Progenitor cell of endocrine pancreas (in vitro differentiated cells): ENCODE results near the gene SYDE1. TPM values are rescaled to one million over a fixed set of nuclear protein-coding genes. Genes with fewer than 3 reads are reported as not detected.

ENCODE experiments used
- DNase-seq: peaks from one replicate; pipeline ENCODE4 v3.0.0; 2021; ENCODE audit warnings: low spot score; ENCODE audit not compliant: unreplicated experiment
- H3K27ac Mint-ChIP-seq: 2 replicates; pipeline ENCODE4 v1.8.0; 2021; ENCODE audit warnings: mild to moderate bottlenecking, moderate library complexity, mixed read lengths
- H3K27me3 Mint-ChIP-seq: 2 replicates; pipeline ENCODE4 v1.8.0; 2021; ENCODE audit warnings: mixed read lengths
- H3K36me3 Mint-ChIP-seq: 2 replicates; pipeline ENCODE4 v1.8.0; 2022; ENCODE audit warnings: mixed read lengths; ENCODE audit not compliant: insufficient read depth
- H3K4me1 Mint-ChIP-seq: 2 replicates; pipeline ENCODE4 v1.8.0; 2021; ENCODE audit warnings: low read depth, mixed read lengths
- H3K4me3 Mint-ChIP-seq: 2 replicates; pipeline ENCODE4 v1.8.0; 2021; ENCODE audit warnings: low read depth, mild to moderate bottlenecking, moderate library complexity, mixed read lengths
- H3K9me3 Mint-ChIP-seq: 2 replicates; pipeline ENCODE4 v1.8.0; 2021; ENCODE audit warnings: low read depth, mixed read lengths
- CTCF ChIP-seq: fragments of 200-600 bp; sonication (generic); IDR thresholded peaks from one replicate; pipeline ENCODE4 v1.5.0; 2021; ENCODE audit warnings: antibody characterized with exemption, mild to moderate bottlenecking; ENCODE audit not compliant: unreplicated experiment
- total RNA-seq: library from RNA; stranded (reverse); gene quantifications from 2 replicates; pipeline ENCODE4 v1.2.1, GENCODE V29; 2021

The SYDE1 gene
- total RNA-seq, 1 donor from 2014 or later: 5.7 TPM

GRCh38 chr19:15129856-15130585 is 22.8 kb downstream of the SYDE1 start:
- Mint-ChIP-seq H3K9me3 (no peaks in the 10 kb centered on the region), H3K4me3 (no peak overlapping the region), H3K4me1 (no peaks in the 10 kb centered on the region), H3K27me3 (peaks cover 3% of the 10 kb centered on the region), H3K36me3 (no peaks in the 10 kb centered on the region), H3K27ac (no peak overlapping the region)
- no peak for DNase-seq
- TF ChIP-seq CTCF: no peak

GRCh38 chr19:15136234-15136954 is 29.2 kb downstream of the SYDE1 start:
- TF ChIP-seq CTCF: no peak
- no peaks in the 10 kb centered on the region for H3K4me1 Mint-ChIP-seq
- peaks cover 7% of the 10 kb centered on the region for H3K9me3 Mint-ChIP-seq
- no peak overlapping the region for H3K4me3 Mint-ChIP-seq
- no peaks in the 10 kb centered on the region for H3K36me3 Mint-ChIP-seq
- H3K27me3 Mint-ChIP-seq: peaks cover 13% of the 10 kb centered on the region
- DNase-seq: no peak
- H3K27ac Mint-ChIP-seq: no peak overlapping the region

- H3K27me3 Mint-ChIP-seq: peaks cover 20% of the 10 kb centered on the region
- H3K4me3 Mint-ChIP-seq: no peak overlapping the region
- DNase-seq: no peak
- H3K4me1 Mint-ChIP-seq: no peaks in the 10 kb centered on the region
- no peaks in the 10 kb centered on the region for H3K36me3 Mint-ChIP-seq
- H3K9me3 Mint-ChIP-seq: peaks cover 7% of the 10 kb centered on the region
- H3K27ac Mint-ChIP-seq: no peak overlapping the region
- no peak for TF ChIP-seq CTCF
These were observed 30.6 kb downstream of the SYDE1 start for GRCh38 chr19:15137777-15138176.

- DNase-seq: no peak
- Mint-ChIP-seq H3K4me1 (no peaks in the 10 kb centered on the region), H3K27ac (no peak overlapping the region), H3K9me3 (peaks cover 7% of the 10 kb centered on the region), H3K4me3 (no peak overlapping the region), H3K36me3 (no peaks in the 10 kb centered on the region), H3K27me3 (peaks cover 20% of the 10 kb centered on the region)
- TF ChIP-seq CTCF: no peak
These were observed 31.2 kb downstream of the SYDE1 start for GRCh38 chr19:15138427-15138826.

DNA sequence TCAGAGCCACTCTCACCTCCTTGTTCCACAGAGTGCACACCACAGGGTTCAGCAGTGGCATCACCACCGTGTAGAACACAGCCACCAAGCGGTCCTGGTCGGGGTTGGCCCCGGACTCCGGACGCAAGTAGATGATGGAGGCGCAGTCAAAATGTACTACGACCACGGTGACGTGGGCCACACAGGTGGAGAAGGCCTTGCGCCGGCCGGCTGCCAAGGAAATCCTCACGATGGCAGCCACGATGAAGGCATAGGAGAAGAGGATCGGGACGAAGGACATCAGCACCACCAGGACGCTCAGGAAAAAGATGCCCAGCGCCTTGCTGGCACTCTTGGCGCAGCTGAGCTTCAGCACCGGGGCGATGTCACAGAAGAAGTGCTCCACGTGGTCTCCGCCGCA is 33.9 kb downstream of the SYDE1 start:
- Mint-ChIP-seq H3K4me1 (no peaks in the 10 kb centered on the region), H3K4me3 (no peak overlapping the region), H3K27ac (no peak overlapping the region), H3K9me3 (peaks cover 7% of the 10 kb centered on the region), H3K27me3 (peaks cover 25% of the 10 kb centered on the region), H3K36me3 (no peaks in the 10 kb centered on the region)
- no peak for DNase-seq
- no peak for TF ChIP-seq CTCF
